ENCODE results near the gene KIF26B.

DNA sequence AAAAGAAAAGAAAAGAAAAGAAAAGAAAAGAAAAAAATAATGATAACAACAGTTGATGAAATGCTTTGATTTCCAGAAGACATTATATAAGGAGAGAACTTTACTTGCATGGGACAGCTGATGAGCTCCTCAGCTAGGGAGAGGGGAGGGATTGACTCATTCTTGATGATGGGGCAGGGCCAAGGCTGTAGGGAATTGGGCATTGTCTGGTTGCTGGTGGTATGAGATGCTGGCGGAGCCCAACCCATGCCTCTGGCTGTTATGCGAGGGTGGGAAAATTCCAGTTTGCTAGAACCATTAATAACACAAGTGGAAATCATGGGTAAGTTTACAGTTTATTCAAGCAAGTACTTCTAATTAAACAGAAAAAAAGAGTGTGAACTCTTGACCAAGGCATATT is 36.0 kb upstream of the KIF26B start:
- TF ChIP-seq, protein P1, sequence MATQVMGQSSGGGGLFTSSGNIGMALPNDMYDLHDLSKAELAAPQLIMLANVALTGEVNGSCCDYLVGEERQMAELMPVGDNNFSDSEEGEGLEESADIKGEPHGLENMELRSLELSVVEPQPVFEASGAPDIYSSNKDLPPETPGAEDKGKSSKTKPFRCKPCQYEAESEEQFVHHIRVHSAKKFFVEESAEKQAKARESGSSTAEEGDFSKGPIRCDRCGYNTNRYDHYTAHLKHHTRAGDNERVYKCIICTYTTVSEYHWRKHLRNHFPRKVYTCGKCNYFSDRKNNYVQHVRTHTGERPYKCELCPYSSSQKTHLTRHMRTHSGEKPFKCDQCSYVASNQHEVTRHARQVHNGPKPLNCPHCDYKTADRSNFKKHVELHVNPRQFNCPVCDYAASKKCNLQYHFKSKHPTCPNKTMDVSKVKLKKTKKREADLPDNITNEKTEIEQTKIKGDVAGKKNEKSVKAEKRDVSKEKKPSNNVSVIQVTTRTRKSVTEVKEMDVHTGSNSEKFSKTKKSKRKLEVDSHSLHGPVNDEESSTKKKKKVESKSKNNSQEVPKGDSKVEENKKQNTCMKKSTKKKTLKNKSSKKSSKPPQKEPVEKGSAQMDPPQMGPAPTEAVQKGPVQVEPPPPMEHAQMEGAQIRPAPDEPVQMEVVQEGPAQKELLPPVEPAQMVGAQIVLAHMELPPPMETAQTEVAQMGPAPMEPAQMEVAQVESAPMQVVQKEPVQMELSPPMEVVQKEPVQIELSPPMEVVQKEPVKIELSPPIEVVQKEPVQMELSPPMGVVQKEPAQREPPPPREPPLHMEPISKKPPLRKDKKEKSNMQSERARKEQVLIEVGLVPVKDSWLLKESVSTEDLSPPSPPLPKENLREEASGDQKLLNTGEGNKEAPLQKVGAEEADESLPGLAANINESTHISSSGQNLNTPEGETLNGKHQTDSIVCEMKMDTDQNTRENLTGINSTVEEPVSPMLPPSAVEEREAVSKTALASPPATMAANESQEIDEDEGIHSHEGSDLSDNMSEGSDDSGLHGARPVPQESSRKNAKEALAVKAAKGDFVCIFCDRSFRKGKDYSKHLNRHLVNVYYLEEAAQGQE (IDR thresholded peaks at IDR 0.05; ENCODE audit: low read depth, low read length): no peak
- no peak for TF ChIP-seq CTCF (IDR thresholded peaks at IDR 0.05 in 2 of 3, conservative IDR thresholded peaks at IDR 0.05 in 1 of 3; ENCODE audit: control insufficient read depth in 2 of 3, extremely low read depth in 1 of 3, insufficient read depth in 1 of 3, low read depth in 3 of 3, low read length in 3 of 3)
- TF ChIP-seq KLF5 (IDR thresholded peaks at IDR 0.05; ENCODE audit: partially characterized antibody): no peak
- TF ChIP-seq ZBTB33 (IDR thresholded peaks at IDR 0.05): no peak
